ENCODE data around the gene PTGIR. TPM values are rescaled to one million over a fixed set of nuclear protein-coding genes. Genes with fewer than 3 reads are reported as not detected.

PTGIR gene
- total and polyA plus RNA-seq, 2 experiments from 2014 or later = 21.1 TPM

DNA sequence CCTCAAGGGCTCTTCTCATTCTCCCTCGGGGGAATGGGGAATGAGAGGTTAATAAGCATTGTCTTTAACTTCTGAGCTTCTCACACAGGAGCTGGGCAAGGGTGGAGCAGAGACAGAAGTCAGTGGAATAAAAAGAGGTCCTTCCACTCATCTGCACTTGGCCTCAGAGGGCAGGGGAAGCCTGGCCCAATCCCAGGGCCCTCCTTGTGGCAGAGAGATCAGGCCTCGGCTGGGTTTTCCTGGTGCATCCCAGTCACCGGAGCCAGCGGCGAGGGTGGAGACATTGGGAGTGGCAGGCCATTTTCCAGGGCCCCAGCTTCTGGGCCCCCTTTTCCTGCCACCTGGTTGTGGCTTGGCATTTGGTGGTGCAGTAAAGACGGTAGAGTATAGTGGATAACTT, 13.1 kb downstream of the PTGIR start:
- H3K79me2 ChIP-seq (ENCODE audit: insufficient read depth) = peaks cover 11% of the 10 kb centered on the region
- no peaks in the 10 kb centered on the region for H4K20me1 ChIP-seq (ENCODE audit: insufficient read depth)
- no peaks in the 10 kb centered on the region for H3K27me3 ChIP-seq (replicated peaks; ENCODE audit: insufficient read depth)
- H3F3A ChIP-seq (ENCODE audit: insufficient read depth) = peaks cover 56% of the 10 kb centered on the region
- H3K9me3 ChIP-seq (ENCODE audit: low read depth) = no peaks in the 10 kb centered on the region
- in situ Hi-C loops (cut with MboI) = no loop called here
- no peak overlapping the region for H3K4me2 ChIP-seq (ENCODE audit: unreplicated experiment)
- H3K4me3 ChIP-seq = no peak overlapping the region
- peaks cover 12% of the 10 kb centered on the region for H3K4me1 ChIP-seq (ENCODE audit: insufficient read depth)
- no peak overlapping the region for H3K27ac ChIP-seq
- no peak overlapping the region for H2AFZ ChIP-seq
- peaks cover 32% of the 10 kb centered on the region; the same call in 1 of the 2 replicates for H3K36me3 ChIP-seq (ENCODE audit: low read depth)
- 59 to 64% methylated on average over 6 of the region's 6 CpGs for WGBS, 2 experiments (ENCODE audit: low coverage in 1 of 2, low lambda C conversion rate in 2 of 2, missing lambda C conversion rate in 2 of 2)
- H3K9ac ChIP-seq = no peak overlapping the region
- no peak for TF ChIP-seq EZH2phosphoT487 (IDR thresholded peaks at IDR 0.05; ENCODE audit: insufficient read depth, low read depth)
- TF ChIP-seq EZH2 (IDR thresholded peaks at IDR 0.05; ENCODE audit: insufficient read depth, poor library complexity, severe bottlenecking) = no peak
- H3K9me2 ChIP-seq (ENCODE audit: insufficient read depth) = no peaks in the 10 kb centered on the region
- DNase-seq = no peak

DNA sequence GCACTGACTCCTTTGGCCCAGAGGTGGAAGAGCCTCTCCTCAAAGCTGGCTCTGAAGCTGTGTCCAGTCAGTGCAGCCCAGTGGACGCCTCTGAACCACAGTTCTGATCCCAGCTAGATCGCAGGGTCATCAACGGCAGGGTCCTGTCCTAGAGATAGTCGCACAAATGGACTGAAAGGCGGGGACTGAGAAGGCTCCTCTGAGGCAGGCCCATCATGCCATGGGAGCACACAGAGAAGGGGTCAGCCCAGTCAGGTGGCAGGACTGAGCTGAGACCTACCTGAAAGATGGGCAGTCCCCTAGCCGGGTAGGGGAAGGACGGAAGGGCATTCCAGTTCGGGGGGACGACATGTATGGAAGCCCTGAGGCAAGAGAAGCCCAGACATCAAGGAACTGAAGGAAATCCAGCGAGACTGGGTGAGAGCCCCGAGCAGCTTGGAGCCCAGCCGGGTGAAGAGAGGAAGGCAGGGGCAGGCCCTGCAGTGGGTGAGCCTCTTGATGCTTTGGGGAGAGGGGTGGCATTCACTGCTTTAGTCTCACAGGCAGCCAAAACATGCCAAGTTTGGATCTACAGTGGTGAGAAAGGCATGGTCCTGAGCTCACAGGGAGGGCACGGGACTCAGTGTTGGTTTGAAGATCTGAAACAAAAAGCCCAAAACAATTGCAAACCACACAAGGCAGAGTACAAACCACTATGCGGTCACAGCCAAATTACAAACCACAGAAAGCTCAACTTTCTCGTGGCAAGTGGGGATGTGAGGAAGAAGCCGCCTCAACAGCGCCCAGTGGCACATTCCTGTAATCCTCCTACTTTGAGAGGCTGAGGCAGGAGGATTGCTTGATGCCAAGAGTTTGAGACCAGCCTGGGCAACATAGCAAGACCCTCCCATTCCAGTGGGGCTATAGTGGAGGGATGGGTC, 13.8 kb downstream of the PTGIR start:
- Histone ChIP-seq H3K79me2 (ENCODE audit: insufficient read depth) (peaks cover 18% of the 10 kb centered on the region), H3K36me3 (ENCODE audit: low read depth) (peaks cover 39% of the 10 kb centered on the region; the same call in 1 of the 2 replicates), H3F3A (ENCODE audit: insufficient read depth) (peaks cover 51% of the 10 kb centered on the region), H3K9me3 (ENCODE audit: low read depth) (no peaks in the 10 kb centered on the region), H2AFZ (no peak overlapping the region), H3K27me3 (replicated peaks; ENCODE audit: insufficient read depth) (no peaks in the 10 kb centered on the region), H3K27ac (no peak overlapping the region), H3K4me2 (ENCODE audit: unreplicated experiment) (no peak overlapping the region), H3K4me1 (ENCODE audit: insufficient read depth) (peaks cover 7% of the 10 kb centered on the region), H4K20me1 (ENCODE audit: insufficient read depth) (no peaks in the 10 kb centered on the region; the same call in 1 of the 2 replicates), H3K9ac (no peak overlapping the region), H3K9me2 (ENCODE audit: insufficient read depth) (no peaks in the 10 kb centered on the region), H3K4me3 (no peak overlapping the region)
- 77 to 78% methylated on average over 17 of the region's 17 CpGs for WGBS, 2 experiments (ENCODE audit: low coverage in 1 of 2, low lambda C conversion rate in 2 of 2, missing lambda C conversion rate in 2 of 2)
- DNase-seq = no peak
- no peak for TF ChIP-seq EZH2 (IDR thresholded peaks at IDR 0.05; ENCODE audit: insufficient read depth, poor library complexity, severe bottlenecking)
- no peak for TF ChIP-seq EZH2phosphoT487 (IDR thresholded peaks at IDR 0.05; ENCODE audit: insufficient read depth, low read depth)
- in situ Hi-C loops (cut with MboI) = no loop called here

DNA sequence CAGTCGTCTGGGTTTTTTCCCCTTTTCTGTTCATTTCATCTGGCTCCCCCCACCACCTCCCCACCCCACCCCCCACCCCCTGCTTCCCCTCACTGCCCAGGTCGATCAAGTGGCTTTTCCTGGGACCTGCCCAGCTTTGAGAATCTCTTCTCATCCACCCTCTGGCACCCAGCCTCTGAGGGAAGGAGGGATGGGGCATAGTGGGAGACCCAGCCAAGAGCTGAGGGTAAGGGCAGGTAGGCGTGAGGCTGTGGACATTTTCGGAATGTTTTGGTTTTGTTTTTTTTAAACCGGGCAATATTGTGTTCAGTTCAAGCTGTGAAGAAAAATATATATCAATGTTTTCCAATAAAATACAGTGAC, 14.5 kb downstream of the PTGIR start:
- Histone ChIP-seq H3K9me3 (ENCODE audit: low read depth) (no peaks in the 10 kb centered on the region), H3K79me2 (ENCODE audit: insufficient read depth) (peaks cover 25% of the 10 kb centered on the region), H3K36me3 (ENCODE audit: low read depth) (peaks cover 43% of the 10 kb centered on the region; the same call in 1 of the 2 replicates), H3K4me1 (ENCODE audit: insufficient read depth) (peaks cover 7% of the 10 kb centered on the region), H3K27ac (no peak overlapping the region), H2AFZ (no peak overlapping the region), H3F3A (ENCODE audit: insufficient read depth) (peaks cover 54% of the 10 kb centered on the region), H4K20me1 (ENCODE audit: insufficient read depth) (no peaks in the 10 kb centered on the region; the same call in 1 of the 2 replicates), H3K9me2 (ENCODE audit: insufficient read depth) (no peaks in the 10 kb centered on the region), H3K27me3 (replicated peaks; ENCODE audit: insufficient read depth) (no peaks in the 10 kb centered on the region), H3K4me3 (no peak overlapping the region), H3K4me2 (ENCODE audit: unreplicated experiment) (no peak overlapping the region), H3K9ac (no peak overlapping the region)
- TF ChIP-seq EZH2 (IDR thresholded peaks at IDR 0.05; ENCODE audit: insufficient read depth, poor library complexity, severe bottlenecking) (no peak), EZH2phosphoT487 (IDR thresholded peaks at IDR 0.05; ENCODE audit: insufficient read depth, low read depth) (no peak)
- no peak for DNase-seq
- 48 to 55% methylated on average over 4 to 5 of the region's 5 CpGs for WGBS, 2 experiments (ENCODE audit: low coverage in 1 of 2, low lambda C conversion rate in 2 of 2, missing lambda C conversion rate in 2 of 2)
- in situ Hi-C loops (cut with MboI) = no loop called here

DNA sequence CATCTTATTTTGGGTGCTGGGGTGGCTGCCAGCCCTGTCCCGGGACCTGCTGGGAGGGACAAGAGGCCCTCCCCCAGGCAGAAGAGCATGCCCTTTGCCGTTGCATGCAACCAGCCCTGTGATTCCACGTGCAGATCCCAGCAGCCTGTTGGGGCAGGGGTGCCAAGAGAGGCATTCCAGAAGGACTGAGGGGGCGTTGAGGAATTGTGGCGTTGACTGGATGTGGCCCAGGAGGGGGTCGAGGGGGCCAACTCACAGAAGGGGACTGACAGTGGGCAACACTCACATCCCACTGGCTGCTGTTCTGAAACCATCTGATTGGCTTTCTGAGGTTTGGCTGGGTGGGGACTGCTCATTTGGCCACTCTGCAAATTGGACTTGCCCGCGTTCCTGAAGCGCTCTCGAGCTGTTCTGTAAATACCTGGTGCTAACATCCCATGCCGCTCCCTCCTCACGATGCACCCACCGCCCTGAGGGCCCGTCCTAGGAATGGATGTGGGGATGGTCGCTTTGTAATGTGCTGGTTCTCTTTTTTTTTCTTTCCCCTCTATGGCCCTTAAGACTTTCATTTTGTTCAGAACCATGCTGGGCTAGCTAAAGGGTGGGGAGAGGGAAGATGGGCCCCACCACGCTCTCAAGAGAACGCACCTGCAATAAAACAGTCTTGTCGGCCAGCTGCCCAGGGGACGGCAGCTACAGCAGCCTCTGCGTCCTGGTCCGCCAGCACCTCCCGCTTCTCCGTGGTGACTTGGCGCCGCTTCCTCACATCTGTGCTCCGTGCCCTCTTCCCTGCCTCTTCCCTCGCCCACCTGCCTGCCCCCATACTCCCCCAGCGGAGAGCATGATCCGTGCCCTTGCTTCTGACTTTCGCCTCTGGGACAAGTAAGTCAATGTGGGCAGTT, 15.1 kb downstream of the PTGIR start:
- Histone ChIP-seq H3K4me3 (no peak overlapping the region), H3K9me2 (ENCODE audit: insufficient read depth) (no peaks in the 10 kb centered on the region), H3K4me1 (ENCODE audit: insufficient read depth) (peaks cover 7% of the 10 kb centered on the region), H3F3A (ENCODE audit: insufficient read depth) (peaks cover 54% of the 10 kb centered on the region), H3K36me3 (ENCODE audit: low read depth) (peaks cover 43% of the 10 kb centered on the region; the same call in 1 of the 2 replicates), H3K79me2 (ENCODE audit: insufficient read depth) (peaks cover 31% of the 10 kb centered on the region), H3K27ac (no peak overlapping the region), H3K4me2 (ENCODE audit: unreplicated experiment) (no peak overlapping the region), H3K27me3 (replicated peaks; ENCODE audit: insufficient read depth) (no peaks in the 10 kb centered on the region), H2AFZ (no peak overlapping the region), H3K9me3 (ENCODE audit: low read depth) (no peaks in the 10 kb centered on the region), H4K20me1 (ENCODE audit: insufficient read depth) (no peaks in the 10 kb centered on the region; the same call in 1 of the 2 replicates), H3K9ac (no peak overlapping the region)
- no peak for DNase-seq
- in situ Hi-C loops (cut with MboI) = no loop called here
- 87% methylated on average over 24 to 30 of the region's 30 CpGs for WGBS, 2 experiments (ENCODE audit: low coverage in 1 of 2, low lambda C conversion rate in 2 of 2, missing lambda C conversion rate in 2 of 2)
- TF ChIP-seq EZH2phosphoT487 (IDR thresholded peaks at IDR 0.05; ENCODE audit: insufficient read depth, low read depth) (no peak), EZH2 (IDR thresholded peaks at IDR 0.05; ENCODE audit: insufficient read depth, poor library complexity, severe bottlenecking) (no peak)
